GM10266 (cell line): ENCODE data around the gene CC2D1A.

Experiments
- DNase-seq: peaks from one replicate; pipeline ENCODE4 v3.0.0; 2012; ENCODE audit errors: extremely low spot score
- CTCF ChIP-seq: IDR thresholded peaks from 2 replicates; pipeline ENCODE4 v1.5.1; 2012; ENCODE audit warnings: mild to moderate bottlenecking, low read depth; ENCODE audit not compliant: control insufficient read depth, insufficient read depth; ENCODE audit errors: missing control alignments

The CC2D1A gene

DNA sequence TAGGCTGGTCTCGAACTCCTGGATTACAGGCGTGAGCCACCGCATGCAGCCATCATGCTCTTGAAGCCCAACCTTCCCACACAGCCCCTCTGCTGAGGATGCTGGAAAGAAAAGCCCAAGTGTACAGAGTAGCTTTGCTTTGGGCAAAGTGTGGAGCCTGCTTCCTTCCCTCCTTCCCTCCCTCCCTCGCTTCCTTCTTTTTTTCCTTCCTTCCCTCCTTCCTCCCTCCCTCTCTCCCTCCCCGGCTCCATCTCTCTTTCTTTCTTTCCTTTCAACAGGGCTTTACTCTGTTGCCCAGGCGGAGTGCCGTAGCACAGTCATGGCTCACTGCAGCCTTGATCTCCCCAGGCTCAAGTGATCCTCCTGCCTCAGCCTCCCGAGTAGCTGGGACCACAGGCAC, 2.7 kb downstream of the CC2D1A start:
- DNase-seq: no peak
- no peak for TF ChIP-seq CTCF

- no peak for DNase-seq
- TF ChIP-seq CTCF: no peak
Observed at GRCh38 chr19:13909430-13909829, 3.4 kb downstream of the CC2D1A start.

- TF ChIP-seq CTCF: no peak
- DNase-seq: no peak
Observed at GRCh38 chr19:13913352-13913751, 7.4 kb downstream of the CC2D1A start.

GRCh38 chr19:13914777-13915176, 8.8 kb downstream of the CC2D1A start:
- DNase-seq: no peak
- no peak for TF ChIP-seq CTCF

DNA sequence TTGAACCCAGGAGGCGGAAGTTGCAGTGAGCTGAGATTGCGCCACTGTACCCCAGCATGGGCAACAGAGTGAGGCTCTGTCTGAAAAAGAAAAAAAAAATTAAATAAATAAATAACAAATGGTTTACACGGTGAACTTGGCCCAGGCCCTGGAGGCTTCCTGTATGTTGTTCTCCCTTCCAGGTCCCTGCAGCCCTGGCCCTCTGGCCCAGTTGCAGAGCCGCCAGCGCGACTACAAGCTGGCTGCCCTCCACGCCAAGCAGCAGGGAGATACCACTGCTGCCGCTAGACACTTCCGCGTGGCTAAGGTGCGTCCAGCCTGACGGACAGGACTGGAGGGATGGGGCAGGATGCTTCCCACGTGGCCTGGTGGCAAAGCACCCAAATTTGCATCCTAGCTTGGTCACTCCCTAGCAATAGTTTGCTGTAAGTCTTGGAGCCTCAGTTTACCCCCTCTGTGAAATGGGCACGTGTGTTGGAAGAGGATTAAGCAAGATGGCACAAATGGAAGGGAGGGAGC, 11.9 kb downstream of the CC2D1A start:
- TF ChIP-seq CTCF: no peak
- no peak for DNase-seq

DNA sequence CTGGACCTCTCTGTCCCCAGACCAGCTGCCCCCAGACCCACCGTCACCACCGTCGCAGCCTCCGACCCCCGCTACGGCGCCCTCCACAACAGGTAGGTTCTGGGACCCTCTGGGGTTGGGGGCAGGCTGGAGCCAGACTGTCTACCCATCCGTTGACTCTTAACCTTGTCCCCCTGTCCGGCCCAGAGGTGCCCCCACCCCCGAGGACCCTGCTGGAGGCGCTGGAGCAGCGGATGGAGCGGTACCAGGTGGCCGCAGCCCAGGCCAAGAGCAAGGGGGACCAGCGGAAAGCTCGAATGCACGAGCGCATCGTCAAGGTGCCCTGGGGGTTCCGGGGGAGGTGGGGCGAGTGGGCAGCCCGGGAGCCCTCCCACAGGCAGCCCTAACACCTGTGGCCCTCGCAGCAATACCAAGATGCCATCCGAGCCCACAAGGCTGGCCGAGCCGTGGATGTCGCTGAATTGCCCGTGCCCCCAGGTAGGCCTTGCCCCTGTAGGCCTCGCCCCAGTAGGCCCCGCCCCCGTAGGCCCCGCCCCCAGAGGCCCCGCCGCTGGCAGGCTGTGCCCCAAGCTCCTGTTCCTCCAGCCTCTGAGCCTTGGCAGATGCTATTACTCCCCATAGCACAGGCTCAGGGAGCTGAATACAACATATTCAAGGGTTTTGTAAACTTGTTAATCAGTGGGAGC, 12.9 kb downstream of the CC2D1A start:
- DNase-seq: no peak
- no peak for TF ChIP-seq CTCF

DNA sequence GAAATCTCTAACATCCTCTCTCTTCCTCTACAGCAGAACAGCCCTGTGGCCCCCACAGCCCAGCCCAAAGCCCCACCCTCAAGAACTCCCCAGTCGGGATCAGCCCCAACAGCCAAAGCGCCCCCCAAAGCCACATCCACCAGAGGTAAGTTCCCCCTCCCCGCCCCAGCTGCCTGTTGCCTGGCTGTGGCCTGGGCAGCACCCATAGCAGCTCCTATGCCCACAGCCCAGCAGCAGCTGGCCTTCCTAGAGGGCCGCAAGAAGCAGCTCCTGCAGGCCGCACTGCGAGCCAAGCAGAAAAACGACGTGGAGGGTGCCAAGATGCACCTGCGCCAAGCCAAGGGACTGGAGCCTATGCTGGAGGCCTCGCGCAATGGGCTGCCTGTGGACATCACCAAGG, 14.5 kb downstream of the CC2D1A start:
- DNase-seq: no peak
- no peak for TF ChIP-seq CTCF
